CD4-positive, alpha-beta T cell (primary cell): ENCODE data around the gene SIGLEC6. TPM values are rescaled to one million over a fixed set of nuclear protein-coding genes. Genes with fewer than 3 reads are reported as not detected.

Experiments used
- ATAC-seq: fragments of 200-7000 bp; cut with Tn5 transposase; one replicate; pipeline ENCODE4 v1.10.0; 2022; ENCODE audit warnings: mild to moderate bottlenecking; ENCODE audit not compliant: poor library complexity
- CTCF ChIA-PET: fragments of 350-600 bp; sonication (Branson Sonifier 250); formaldehyde crosslinking; loops from one replicate; lab custom pipeline; 2021; ENCODE audit warnings: antibody characterized with exemption, inconsistent platforms; lab: Charles Lee
- POLR2A ChIA-PET: fragments of 350-600 bp; sonication (Branson Sonifier 250); formaldehyde crosslinking; loops from one replicate; lab custom pipeline; 2021; ENCODE audit warnings: antibody characterized with exemption, inconsistent platforms; lab: Charles Lee
- DNase-seq, 14 experiments: peaks; one replicate each; pipeline ENCODE4 v3.0.0-alpha.2; 2013 to 2020; ENCODE audit warnings: mixed read lengths in 2 of 14
- H3K27ac ChIP-seq, 2 donors: one replicate each; pipeline versions ENCODE4 v1.5.1 to v1.7.0; 2013; ENCODE audit warnings: low read length in 2 of 2, low read depth in 1 of 2, mild to moderate bottlenecking in 1 of 2
- H3K27me3 ChIP-seq, 2 experiments: 1 replicate in 1 of 2; 2 replicates in 1 of 2; pipeline versions ENCODE4 v1.6.1 to v1.7.0; 2013; ENCODE audit warnings: low read length in 2 of 2, control low read depth in 1 of 2, mild to moderate bottlenecking in 1 of 2, moderate library complexity in 1 of 2; ENCODE audit not compliant: insufficient read depth in 2 of 2, control insufficient read depth in 1 of 2
- H3K36me3 ChIP-seq: one replicate; pipeline ENCODE4 v1.6.1; 2013; ENCODE audit warnings: low read length, control low read depth; ENCODE audit not compliant: insufficient read depth
- H3K4me1 ChIP-seq: one replicate; pipeline ENCODE4 v1.6.1; 2013; ENCODE audit warnings: low read length, control low read depth; ENCODE audit not compliant: insufficient read depth
- H3K4me3 ChIP-seq: one replicate; pipeline ENCODE4 v1.5.1; 2013; ENCODE audit warnings: mild to moderate bottlenecking, low read length, moderate library complexity
- H3K9me3 ChIP-seq, 2 experiments: 1 replicate in 1 of 2; 2 replicates in 1 of 2; pipeline versions ENCODE4 v1.6.1 to v1.7.0; 2013; ENCODE audit warnings: low read length in 2 of 2, mild to moderate bottlenecking in 2 of 2, control low read depth in 1 of 2, moderate library complexity in 1 of 2; ENCODE audit not compliant: control insufficient read depth in 1 of 2, insufficient read depth in 1 of 2
- H3K27ac Mint-ChIP-seq: one replicate; pipeline ENCODE4 v1.8.0; 2020; ENCODE audit warnings: mixed read lengths
- H3K27me3 Mint-ChIP-seq: one replicate; pipeline ENCODE4 v1.8.0; 2021; ENCODE audit warnings: mixed read lengths
- H3K36me3 Mint-ChIP-seq: one replicate; pipeline ENCODE4 v1.8.0; 2021; ENCODE audit warnings: low read depth, mixed read lengths
- H3K4me1 Mint-ChIP-seq: one replicate; pipeline ENCODE4 v1.8.0; 2021; ENCODE audit warnings: low read depth, mixed read lengths
- H3K4me3 Mint-ChIP-seq: one replicate; pipeline ENCODE4 v1.8.0; 2020; ENCODE audit warnings: mild to moderate bottlenecking, mixed read lengths
- H3K9me3 Mint-ChIP-seq: one replicate; pipeline ENCODE4 v1.8.0; 2020; ENCODE audit warnings: mixed read lengths
- CTCF ChIP-seq: fragments of 200-600 bp; IDR thresholded peaks from one replicate; pipeline ENCODE4 v1.8.0; 2022; ENCODE audit warnings: antibody characterized with exemption, mild to moderate bottlenecking
- intact Hi-C, 2 experiments: fragments of 100-400 bp; cut with DNase I in 1 of 2; cut with micrococcal nuclease in 1 of 2; formaldehyde crosslinking; loops; one replicate each; pipeline versions ENCODE4 v1.15.1 to v1.9.0; 2023 to 2025; cut with DNase I, micrococcal nuclease
- total RNA-seq, 174 experiments: library from RNA in 2 of 174; stranded (reverse) in 2 of 174; gene quantifications; one replicate each; pipeline ENCODE4 v1.2.3 and lab custom pipeline; 2021 to 2026

SIGLEC6 gene
- total RNA-seq, 2 experiments from 2014 or later: 0.14 to 0.36 TPM

GRCh38 chr19:51509823-51510660, 21.4 kb downstream of the SIGLEC6 start:
- Mint-ChIP-seq H3K27ac (no peak overlapping the region), H3K9me3 (no peaks in the 10 kb centered on the region), H3K4me3 (no peak overlapping the region), H3K4me1 (no peaks in the 10 kb centered on the region), H3K27me3 (peaks cover 44% of the 10 kb centered on the region), H3K36me3 (no peaks in the 10 kb centered on the region)
- ChIA-PET POLR2A (no interaction called here), CTCF (no interaction called here)
- Histone ChIP-seq H3K36me3 (no peaks in the 10 kb centered on the region), H3K4me3 (no peak overlapping the region), H3K9me3 (peaks cover 0 to 8% of the 10 kb centered on the region in 2 experiments), H3K27me3 (peaks cover 0 to 8% of the 10 kb centered on the region in 2 experiments), H3K27ac (no peak overlapping the region), H3K4me1 (no peaks in the 10 kb centered on the region)
- no peak for DNase-seq
- intact Hi-C loops: no loop called here
- no peak for TF ChIP-seq CTCF
- no peak for ATAC-seq

GRCh38 chr19:51508059-51508733, 23.3 kb downstream of the SIGLEC6 start:
- no peak for ATAC-seq
- CTCF ChIA-PET: no interaction called here
- H3K27ac ChIP-seq: no peak overlapping the region

GRCh38 chr19:51507640-51508058, 23.8 kb downstream of the SIGLEC6 start:
- no peak overlapping the region for H3K27ac Mint-ChIP-seq
- no peaks in the 10 kb centered on the region for H3K36me3 Mint-ChIP-seq
- Histone ChIP-seq H3K27me3 (peaks cover 0 to 4% of the 10 kb centered on the region in 2 experiments), H3K36me3 (no peaks in the 10 kb centered on the region), H3K4me1 (no peaks in the 10 kb centered on the region), H3K27ac (no peak overlapping the region), H3K4me3 (no peak overlapping the region), H3K9me3 (peaks cover 0 to 12% of the 10 kb centered on the region in 2 experiments)
- ChIA-PET POLR2A (no interaction called here), CTCF (no interaction called here)
- peaks cover 29% of the 10 kb centered on the region for H3K27me3 Mint-ChIP-seq
- TF ChIP-seq CTCF: no peak
- ATAC-seq (no peak), DNase-seq (no peak)
- H3K4me1 Mint-ChIP-seq: no peaks in the 10 kb centered on the region
- intact Hi-C loops: no loop called here
- H3K4me3 Mint-ChIP-seq: no peak overlapping the region
- H3K9me3 Mint-ChIP-seq: no peaks in the 10 kb centered on the region

More at GRCh38 chr19:51508059-51508733, 23.3 kb downstream of the SIGLEC6 start:
- peaks cover 33% of the 10 kb centered on the region for H3K27me3 Mint-ChIP-seq
- no peaks in the 10 kb centered on the region for H3K9me3 Mint-ChIP-seq
- no peak for TF ChIP-seq CTCF
- Histone ChIP-seq H3K27me3 (peaks cover 0 to 7% of the 10 kb centered on the region in 2 experiments), H3K9me3 (peaks cover 0 to 12% of the 10 kb centered on the region in 2 experiments), H3K4me3 (no peak overlapping the region), H3K4me1 (no peaks in the 10 kb centered on the region), H3K36me3 (no peaks in the 10 kb centered on the region)
- POLR2A ChIA-PET: no interaction called here
- DNase-seq: no peak
- no peaks in the 10 kb centered on the region for H3K36me3 Mint-ChIP-seq
- H3K27ac Mint-ChIP-seq: no peak overlapping the region
- no peak overlapping the region for H3K4me3 Mint-ChIP-seq
- intact Hi-C loops: no loop called here
- no peaks in the 10 kb centered on the region for H3K4me1 Mint-ChIP-seq
